K562 (cell line): ENCODE results near the gene DNAH3. TPM values are rescaled to one million over a fixed set of nuclear protein-coding genes. Genes with fewer than 3 reads are reported as not detected.

Experiments
- ATAC-seq: fragments of 200-7000 bp; cut with Tn5 transposase; 3 replicates; pipeline ENCODE4 v1.9.1; 2020; ENCODE audit warnings: moderate library complexity
- BruUV-seq: library from RNA; stranded (reverse); fragments of 400-500 nt; replicated peaks from 2 replicates; lab custom pipeline; 2021; lab: Mats Ljungman, UMichigan
- CTCF ChIA-PET: fragments of 300-600 bp; formaldehyde crosslinking; extraction: SDS; loops from one replicate; lab custom pipeline; 2021; ENCODE audit warnings: low intra/inter-chr PET ratio; lab: Yijun Ruan, JAX
- POLR2A ChIA-PET: fragments of 300-600, 350-650 bp; sonication (Branson Sonifier 250); formaldehyde crosslinking; extraction: SDS; loops from one replicate; lab custom pipeline; 2021; ENCODE audit warnings: antibody characterized with exemption, inconsistent platforms; lab: Yijun Ruan, JAX
- DNase-seq, 4 experiments: peaks; one replicate each; pipeline versions ENCODE4 v3.0.0 to v3.0.0-alpha.2; 2011 to 2018; ENCODE audit warnings: low spot score in 3 of 4, mixed read lengths in 3 of 4; ENCODE audit errors: extremely low read depth in 1 of 4
- FAIRE-seq: peaks from 2 replicates; lab custom pipeline; 2011; peaks lifted over from hg19 to GRCh38; lab: Jason Lieb, UNC
- H2AFZ ChIP-seq: 2 replicates; pipeline ENCODE4 v1.6.0; 2011; ENCODE audit warnings: low read depth, low read length, control low read depth, inconsistent platforms
- H3K27ac ChIP-seq: fragments of 200-600 bp; 3 replicates; pipeline ENCODE4 v1.8.0; 2011; ENCODE audit warnings: low read depth, mild to moderate bottlenecking, control low read depth, inconsistent platforms, low read length, moderate library complexity, mixed read lengths; ENCODE audit errors: extremely low read depth
- H3K27me3 ChIP-seq, 2 experiments: fragments of 300-600 bp in 1 of 2; 2 replicates in 1 of 2; 3 replicates in 1 of 2; pipeline versions ENCODE4 v1.6.0 to v1.8.0; 2011; ENCODE audit warnings: inconsistent platforms in 2 of 2, low read length in 2 of 2, mild to moderate bottlenecking in 1 of 2, mixed read lengths in 1 of 2, moderate library complexity in 1 of 2; ENCODE audit not compliant: control insufficient read depth in 2 of 2, insufficient read depth in 2 of 2
- H3K36me3 ChIP-seq: fragments of 300-600 bp; 3 replicates; pipeline ENCODE4 v1.8.0; 2011; ENCODE audit warnings: mild to moderate bottlenecking, low read length, inconsistent platforms; ENCODE audit not compliant: control insufficient read depth, insufficient read depth
- H3K4me1 ChIP-seq, 2 experiments: fragments of 200-600 bp in 1 of 2; replicated peaks in 1 of 2; 2 replicates in 1 of 2; 3 replicates in 1 of 2; pipeline versions ENCODE4 v1.5.1 to v1.8.0; 2011; ENCODE audit warnings: inconsistent platforms in 2 of 2, low read length in 2 of 2, mild to moderate bottlenecking in 1 of 2, mixed read lengths in 1 of 2, moderate library complexity in 1 of 2; ENCODE audit not compliant: control insufficient read depth in 2 of 2, insufficient read depth in 2 of 2
- H3K4me2 ChIP-seq: 2 replicates; pipeline ENCODE4 v1.6.1; 2011; ENCODE audit warnings: low read length, control low read depth, inconsistent platforms, mixed read lengths; ENCODE audit not compliant: insufficient read depth
- H3K4me3 ChIP-seq: fragments of 200-600 bp; sonication (generic), shearing (Covaris generic); 2 replicates; pipeline ENCODE4 v1.5.1; 2016; ENCODE audit warnings: control low read depth, inconsistent platforms
- H3K79me2 ChIP-seq: fragments of 200-600 bp; 3 replicates; pipeline ENCODE4 v1.8.0; 2011; ENCODE audit warnings: low read length, inconsistent platforms; ENCODE audit not compliant: control insufficient read depth, insufficient read depth
- H3K9ac ChIP-seq, 2 experiments: 2 replicates each; pipeline versions ENCODE4 v1.6.0 to v1.6.1; 2011; ENCODE audit warnings: low read depth in 2 of 2, low read length in 2 of 2, control low read depth in 1 of 2, inconsistent platforms in 1 of 2, mild to moderate bottlenecking in 1 of 2, mixed read lengths in 1 of 2; ENCODE audit not compliant: insufficient read depth in 1 of 2
- H3K9me1 ChIP-seq: one replicate; pipeline ENCODE4 v1.6.0; 2011; ENCODE audit warnings: inconsistent platforms, mild to moderate bottlenecking, low read length, moderate library complexity; ENCODE audit not compliant: control insufficient read depth, insufficient read depth
- H3K9me3 ChIP-seq: replicated peaks from 2 replicates; pipeline ENCODE4 v1.5.1; 2011; ENCODE audit warnings: low read depth, low read length, inconsistent platforms; ENCODE audit not compliant: control insufficient read depth, insufficient read depth
- H4K20me1 ChIP-seq: replicated peaks from 2 replicates; pipeline ENCODE4 v1.6.1; 2011; ENCODE audit warnings: low read length, inconsistent platforms, mixed read lengths; ENCODE audit not compliant: control insufficient read depth, insufficient read depth
- CHD2 ChIP-seq: IDR thresholded peaks from 2 replicates; pipeline ENCODE4 v1.6.1; 2011; ENCODE audit warnings: low read depth, low read length
- EZH2 ChIP-seq: IDR thresholded peaks from 2 replicates; pipeline ENCODE4 v1.6.1; 2012; ENCODE audit warnings: low read depth, mild to moderate bottlenecking, inconsistent platforms, low read length, borderline replicate concordance
- FOXJ2 ChIP-seq: fragments of 200-800 bp; sonication (Bioruptor generic); IDR thresholded peaks from 2 replicates; pipeline ENCODE4 v1.6.1; 2016; ENCODE audit warnings: missing genetic modification characterization, missing compliant biosample characterization
- FOXK1 ChIP-seq: sonication (generic); formaldehyde crosslinking; IDR thresholded peaks from 2 replicates; pipeline ENCODE4 v1.8.0; 2022; ENCODE audit warnings: missing genetic modification reagents, mild to moderate bottlenecking, borderline replicate concordance
- FOXK2 ChIP-seq, 2 experiments: fragments of 450-650 bp; IDR thresholded peaks in 1 of 2; conservative IDR thresholded peaks in 1 of 2; 2 replicates each; pipeline ENCODE4 v1.6.1; 2016; ENCODE audit warnings: low read depth in 2 of 2, mild to moderate bottlenecking in 1 of 2
- GABPA ChIP-seq: fragments of 200-800 bp; sonication (Bioruptor generic); conservative IDR thresholded peaks from 2 replicates; pipeline ENCODE4 v1.6.1; 2016; ENCODE audit warnings: low read depth, missing genetic modification characterization, missing compliant biosample characterization
- HNRNPL ChIP-seq: fragments of 200-400 bp; formaldehyde crosslinking; IDR thresholded peaks from 2 replicates; pipeline ENCODE4 v1.6.1; 2017; ENCODE audit warnings: low read depth, mild to moderate bottlenecking, low read length
- MEIS2 ChIP-seq: fragments of 450-650 bp; IDR thresholded peaks from 2 replicates; pipeline ENCODE4 v1.6.1; 2014; ENCODE audit warnings: mild to moderate bottlenecking; ENCODE audit not compliant: partially characterized antibody
- RAD51 ChIP-seq: fragments of 450-650 bp; IDR thresholded peaks from 2 replicates; pipeline ENCODE4 v1.7.1; 2016; ENCODE audit warnings: low read depth, mild to moderate bottlenecking, borderline replicate concordance
- TEAD1 ChIP-seq, 2 experiments: fragments of 450-650 bp in 1 of 2; sonication (generic) in 1 of 2; formaldehyde crosslinking; IDR thresholded peaks; 2 replicates each; pipeline versions ENCODE4 v1.4.0 to v1.8.0; 2020 to 2022; ENCODE audit warnings: mild to moderate bottlenecking in 2 of 2, missing genetic modification reagents in 1 of 2
- ZEB2 ChIP-seq: fragments of 450-650 bp; IDR thresholded peaks from 2 replicates; pipeline ENCODE4 v1.6.1; 2016
- ZNF140 ChIP-seq: fragments of 250-450 bp; sonication (Bioruptor Pico); IDR thresholded peaks from 2 replicates; pipeline ENCODE4 v1.8.0; 2021; ENCODE audit warnings: moderate library complexity, mild to moderate bottlenecking, inconsistent platforms
- ZNF444 ChIP-seq: fragments of 250-450 bp; sonication (Bioruptor Pico); IDR thresholded peaks from 2 replicates; pipeline ENCODE4 v1.4.0; 2020; ENCODE audit warnings: mild to moderate bottlenecking, moderate library complexity
- ZNF75A ChIP-seq: fragments of 450-650 bp; formaldehyde crosslinking; IDR thresholded peaks from 2 replicates; pipeline ENCODE4 v1.4.0; 2020; ENCODE audit warnings: mild to moderate bottlenecking
- ZNF778 ChIP-seq: fragments of 450-650 bp; formaldehyde crosslinking; IDR thresholded peaks from 2 replicates; pipeline ENCODE4 v1.4.0; 2020; ENCODE audit warnings: mild to moderate bottlenecking, moderate library complexity
- WGBS: fragments of 100-300 bp; shearing (Covaris generic); methylation state at CpG from one replicate; pipeline ENCODE4 v1.1.6; 2016; ENCODE audit warnings: low coverage, mixed read lengths; ENCODE audit not compliant: insufficient coverage; ENCODE audit errors: missing lambda C conversion rate; 5-methylcytosine and 5-hydroxymethylcytosine counted together
- in situ Hi-C: fragments of 300-500 bp; cut with MboI; formaldehyde crosslinking; loops from 4 replicates; pipeline ENCODE4 v1.15.0; 2018; ENCODE audit warnings: inconsistent platforms, mixed read lengths
- intact Hi-C: fragments of 100-400 bp; cut with micrococcal nuclease; formaldehyde crosslinking; loops from 2 replicates; pipeline ENCODE4 v1.14.2; 2022
- polyA plus RNA-seq, 8 experiments: library from polyadenylated mRNA; depleted of rRNA in 4 of 8; stranded (reverse) in 5 of 8; unstranded in 3 of 8; fragments of >200 nt; fragmentation: Nextera tagmentation in 2 of 8; fragmentation: Illumina TruSeq in 1 of 8; extraction: Ambion mirVana in 2 of 8; extraction: Trizol in 1 of 8; gene quantifications; 2 replicates each; pipeline versions ENCODE4 v1.2.1 to v1.2.3, GENCODE V29; 2011 to 2014; ENCODE audit warnings: inconsistent platforms in 1 of 8, missing spikeins in 1 of 8
- total RNA-seq, 7 experiments: library from RNA; depleted of rRNA in 6 of 7; stranded (reverse); fragments of >200 nt in 6 of 7; fragmentation: Illumina TruSeq in 2 of 7; extraction: Trizol in 2 of 7; gene quantifications; 2 replicates each; pipeline versions ENCODE4 v1.2.1 to v1.2.3, GENCODE V29; 2011 to 2021; ENCODE audit warnings: low replicate concordance in 1 of 7

The DNAH3 gene
- total and polyA plus RNA-seq, 9 of the 15 experiments (the other 6 are each of a cell fraction or from before 2014, with no cell fraction given), result 0.32 to 0.84 (median 0.44) TPM

- Histone ChIP-seq H3K4me3 (no peak overlapping the region), H3K9me3 (no peaks in the 10 kb centered on the region), H3K9me1 (no peaks in the 10 kb centered on the region), H3K79me2 (no peaks in the 10 kb centered on the region), H4K20me1 (no peaks in the 10 kb centered on the region)
- POLR2A ChIA-PET, result interaction anchor here (0.6 kb wide), 1 partner anchor 11 kb away, joined by 3 read pairs; no protein-coding TSS in a partner anchor
- 0% methylated on average over 3 of the region's 3 CpGs for WGBS
- CTCF ChIA-PET, result no interaction called here
- TF ChIP-seq FOXJ2 (tag), result no peak
- no peak for TF ChIP-seq FOXK1
- no peak for TF ChIP-seq ZNF778 (CRISPR knock-in tag)
- no peak for TF ChIP-seq ZEB2
- no peak for TF ChIP-seq ZNF75A
- no peak for TF ChIP-seq CHD2
- TF ChIP-seq EZH2, result no peak
- no peak for TF ChIP-seq MEIS2
- no peak for TF ChIP-seq ZNF444 (CRISPR knock-in tag)
- TF ChIP-seq TEAD1 (CRISPR knock-in tag; IDR thresholded peaks at IDR 0.05), result no peak
- no peak for TF ChIP-seq ZNF140 (CRISPR knock-in tag)
- no peak for TF ChIP-seq HNRNPL
- TF ChIP-seq GABPA, result no peak
- TF ChIP-seq FOXK2 (conservative IDR thresholded peaks at IDR 0.05 in 1 of 2, IDR thresholded peaks at IDR 0.05 in 1 of 2; ENCODE audit: low read depth in 2 of 2), result no peak
- TF ChIP-seq RAD51, result no peak
- TF ChIP-seq, all 486 proteins: peak for 0
- no peak overlapping the region for H3K9ac ChIP-seq
- no peak overlapping the region for H3K4me2 ChIP-seq
- H3K27ac ChIP-seq, result no peak overlapping the region
- in situ Hi-C loops, result loop anchor here (5.0 kb wide), 1 partner anchor 80 kb away; the partner anchor contains the start of gene CRYM
- no peak overlapping the region for H2AFZ ChIP-seq
- FAIRE-seq (no peak), ATAC-seq (no peak), DNase-seq (no peak)
- BruUV-seq, result no TSS peak
- peaks cover 20 to 40% of the 10 kb centered on the region in 2 experiments; a peak in 4 of 5 replicates for H3K27me3 ChIP-seq
- no peaks in the 10 kb centered on the region; a peak in 1 of 5 replicates for H3K4me1 ChIP-seq
- H3K36me3 ChIP-seq, result no peaks in the 10 kb centered on the region
- intact Hi-C loops, result no loop called here
Observed at GRCh38 chr16:21197621-21198020, 47.0 kb upstream of the DNAH3 start.
